Stimulated activated naive CD8-positive, alpha-beta T cell treated with anti-CD3 and anti-CD28 coated beads, Interleukin-15, Interleukin-2, amounts not matched to agents 100 U/mL and 50 U/mL, for 24 hours (primary cell): ENCODE data around the gene BSG.

ENCODE experiments used
- ATAC-seq: fragments of 150-1000 bp; cut with Tn5 transposase; one replicate; pipeline ENCODE4 v1.10.0; 2021
- DNase-seq: peaks from one replicate; pipeline ENCODE4 v3.0.0; 2021

Gene BSG

DNA sequence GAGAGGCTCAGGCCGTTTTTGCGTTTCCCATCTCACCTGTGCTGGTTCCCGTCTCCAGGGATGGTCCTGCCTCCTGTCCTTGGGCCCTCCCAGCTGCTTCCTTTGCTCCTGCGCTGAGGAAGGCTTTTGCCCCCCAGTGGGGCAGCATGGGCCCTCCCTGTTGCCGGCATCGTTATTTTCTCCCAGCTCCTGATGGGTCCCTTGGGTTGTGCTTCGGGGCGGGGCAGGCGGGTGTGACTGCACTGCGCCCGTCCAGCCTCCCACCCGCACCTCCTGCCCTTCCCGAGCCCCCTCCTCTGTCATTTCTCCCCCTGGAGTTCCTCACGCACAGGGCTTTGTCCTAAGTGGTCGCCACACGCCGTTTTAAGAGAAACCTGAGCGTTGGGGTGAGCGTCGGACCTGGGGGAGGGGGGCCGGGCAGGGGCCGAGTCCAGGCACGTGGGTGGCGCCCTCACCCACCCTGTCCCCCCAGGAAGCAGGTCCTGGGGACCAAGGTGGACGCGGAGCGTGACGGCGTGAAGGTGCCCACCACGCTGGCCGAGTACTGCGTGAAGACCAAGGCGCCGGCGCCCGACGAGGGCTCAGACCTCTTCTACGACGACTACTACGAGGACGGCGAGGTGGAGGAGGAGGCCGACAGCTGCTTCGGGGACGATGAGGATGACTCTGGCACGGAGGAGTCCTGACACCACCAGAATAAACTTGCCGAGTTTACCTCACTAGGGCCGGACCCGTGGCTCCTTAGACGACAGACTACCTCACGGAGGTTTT lies 31.3 kb upstream of the BSG start:
- DNase-seq (no peak), ATAC-seq (no peak)

- DNase-seq (no peak), ATAC-seq (no peak)
Observed at GRCh38 chr19:541699-542098, 30.7 kb upstream of the BSG start.

GRCh38 chr19:542173-542866 lies 30.1 kb upstream of the BSG start:
- ATAC-seq (no peak), DNase-seq (no peak)

GRCh38 chr19:543910-544608 lies 28.3 kb upstream of the BSG start, which contains the start of gene GZMM:
Gene GZMM (plus strand): TSS chr19:544053. CDS start chr19:544072, 19 bp downstream.
- ATAC-seq (peak; percentile 88), DNase-seq (peak; percentile 78)

GRCh38 chr19:547117-547516 lies 25.3 kb upstream of the BSG start:
- no peak for DNase-seq
- ATAC-seq, result no peak

DNA sequence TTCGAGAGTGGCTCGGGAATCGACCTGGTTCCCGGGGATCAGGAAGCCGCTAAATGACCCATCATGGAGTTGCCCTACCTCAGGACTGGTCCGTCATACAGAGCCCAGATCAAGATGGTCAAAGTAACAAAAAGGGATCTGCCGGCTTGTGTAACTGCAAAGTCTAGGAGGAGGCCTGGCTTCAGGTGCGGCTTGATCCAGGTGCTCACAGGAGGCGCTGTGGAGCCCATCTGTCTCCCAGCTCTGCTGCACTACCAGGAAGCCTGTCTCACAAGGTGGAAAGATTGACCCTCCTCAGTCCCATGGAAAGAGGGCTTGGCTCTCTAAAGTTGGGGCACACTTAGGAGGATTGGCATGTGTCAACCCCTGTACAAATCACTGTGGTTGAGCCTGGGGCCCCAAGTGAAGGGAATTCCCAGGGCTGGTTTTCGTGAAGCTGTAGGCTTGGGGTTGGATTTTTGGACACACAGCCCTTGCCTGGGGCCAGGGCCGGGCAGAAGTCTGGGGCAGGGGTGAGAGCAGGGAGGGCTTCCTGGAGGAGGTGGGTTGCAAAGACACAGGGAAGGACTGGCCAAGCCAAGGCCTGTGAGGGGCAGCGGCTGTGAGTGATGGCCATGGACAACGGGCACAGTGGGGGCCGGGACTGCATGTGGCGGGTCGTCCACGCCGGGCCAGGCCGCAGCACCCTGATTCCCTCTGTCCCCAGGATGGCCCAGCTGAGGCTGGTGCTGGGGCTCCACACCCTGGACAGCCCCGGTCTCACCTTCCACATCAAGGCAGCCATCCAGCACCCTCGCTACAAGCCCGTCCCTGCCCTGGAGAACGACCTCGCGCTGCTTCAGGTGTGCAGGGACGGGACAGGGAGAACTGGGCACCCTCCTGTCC lies 24.3 kb upstream of the BSG start:
- DNase-seq, result no peak
- ATAC-seq, result no peak

GRCh38 chr19:548886-549830 lies 23.2 kb upstream of the BSG start:
- DNase-seq (no peak), ATAC-seq (no peak)

DNA sequence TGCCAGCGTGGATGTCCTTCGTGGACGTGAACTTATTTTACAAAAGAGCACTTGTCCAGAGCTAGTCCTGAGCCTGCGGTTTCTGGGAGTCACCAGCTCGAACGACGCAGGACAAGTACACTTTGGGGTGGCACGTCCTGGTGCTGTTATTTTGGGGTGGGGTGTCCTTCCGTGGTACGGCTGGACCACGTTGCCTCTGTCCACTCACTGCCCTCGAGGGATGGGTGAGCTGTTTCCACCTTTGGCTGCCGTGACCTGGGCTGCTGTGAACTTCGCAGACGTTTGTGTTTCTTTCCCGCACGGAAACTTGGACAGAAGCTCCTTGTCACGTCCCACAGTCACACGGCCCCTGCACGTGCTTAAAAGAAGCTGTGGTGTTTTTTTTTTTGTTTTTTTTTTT lies 17.6 kb upstream of the BSG start:
- DNase-seq (no peak), ATAC-seq (no peak)

- ATAC-seq (no peak), DNase-seq (no peak)
Observed at GRCh38 chr19:555474-555808, 17.0 kb upstream of the BSG start.

DNA sequence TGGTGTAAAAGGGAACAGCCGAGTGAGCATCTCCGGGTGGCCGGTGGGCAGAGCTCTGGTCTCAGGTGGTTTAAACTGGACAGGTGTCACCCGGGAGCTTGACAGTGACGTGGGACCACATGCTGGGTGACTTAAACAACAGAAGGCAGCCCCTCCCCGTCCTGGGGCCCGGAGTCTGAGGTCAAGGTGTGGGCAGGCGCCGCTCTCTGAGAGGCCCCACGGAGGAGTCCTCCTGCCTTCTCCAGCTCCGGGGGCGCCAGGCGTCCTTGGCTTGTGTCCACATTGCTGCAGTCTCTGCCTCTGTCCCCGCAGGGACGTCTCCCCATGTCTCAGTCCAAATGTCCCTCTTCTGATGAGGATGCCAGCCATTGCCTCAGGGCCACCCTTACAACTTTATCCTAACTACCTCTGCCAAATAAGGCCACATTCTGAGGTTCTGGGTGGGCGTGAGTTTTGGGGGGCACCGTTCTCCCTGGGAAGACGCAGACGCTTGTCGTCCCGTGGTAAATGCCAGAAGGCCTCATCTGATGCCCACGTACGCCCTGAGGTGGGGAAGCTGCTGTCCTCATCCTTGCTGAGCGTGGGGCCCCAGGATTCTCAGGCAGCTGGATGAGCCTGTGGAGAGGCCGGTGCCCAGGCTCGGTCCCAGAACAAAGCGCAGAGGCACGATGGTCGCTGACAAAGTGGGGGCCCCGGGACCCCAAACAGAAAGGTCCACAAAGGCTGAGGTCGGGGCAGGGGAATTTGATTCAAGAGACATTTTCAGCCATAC lies 15.6 kb upstream of the BSG start:
- no peak for DNase-seq
- no peak for ATAC-seq

- no peak for ATAC-seq
- no peak for DNase-seq
Observed at GRCh38 chr19:558770-559439, 13.5 kb upstream of the BSG start.

DNA sequence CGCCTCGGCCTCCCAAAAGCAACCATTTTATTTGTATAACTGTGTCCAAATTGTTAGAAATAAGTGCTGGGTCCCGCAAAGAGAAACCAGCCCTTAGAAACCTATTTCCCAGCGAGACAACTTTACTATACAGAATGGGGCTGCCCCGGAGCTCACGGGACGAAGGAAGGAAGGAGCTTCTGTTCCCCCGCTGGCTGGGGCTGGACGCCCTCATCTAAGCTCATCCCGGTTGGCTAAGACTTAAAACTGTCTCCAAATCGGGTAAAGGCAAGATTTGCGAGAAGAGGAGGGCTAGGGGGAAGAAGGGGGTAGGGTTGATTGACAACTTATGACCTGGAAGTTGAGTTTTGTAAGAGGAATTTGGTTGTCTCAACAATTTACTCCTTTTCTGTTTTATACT lies 12.3 kb upstream of the BSG start:
- DNase-seq, result no peak
- no peak for ATAC-seq

DNA sequence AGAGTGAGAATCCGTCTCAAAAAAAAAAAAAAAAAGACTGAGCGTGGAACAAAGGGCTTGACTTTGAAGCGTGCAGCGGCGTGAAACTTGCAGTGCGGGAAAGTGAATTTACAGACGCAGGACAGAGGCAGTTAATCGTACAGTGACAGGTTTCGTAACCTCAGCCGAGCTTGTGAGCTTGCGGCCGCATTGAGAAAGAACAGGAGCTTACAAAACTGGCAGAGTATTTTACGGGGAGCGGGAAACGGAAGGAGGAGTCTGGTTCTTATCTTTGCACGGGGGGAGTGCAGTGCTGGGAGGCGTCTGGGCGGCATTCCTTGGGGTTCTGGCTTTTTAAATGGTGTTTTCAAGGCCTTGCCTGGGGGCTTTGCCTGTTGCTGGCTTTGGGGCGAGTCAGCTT lies 6.0 kb upstream of the BSG start:
- DNase-seq (no peak), ATAC-seq (no peak)

DNA sequence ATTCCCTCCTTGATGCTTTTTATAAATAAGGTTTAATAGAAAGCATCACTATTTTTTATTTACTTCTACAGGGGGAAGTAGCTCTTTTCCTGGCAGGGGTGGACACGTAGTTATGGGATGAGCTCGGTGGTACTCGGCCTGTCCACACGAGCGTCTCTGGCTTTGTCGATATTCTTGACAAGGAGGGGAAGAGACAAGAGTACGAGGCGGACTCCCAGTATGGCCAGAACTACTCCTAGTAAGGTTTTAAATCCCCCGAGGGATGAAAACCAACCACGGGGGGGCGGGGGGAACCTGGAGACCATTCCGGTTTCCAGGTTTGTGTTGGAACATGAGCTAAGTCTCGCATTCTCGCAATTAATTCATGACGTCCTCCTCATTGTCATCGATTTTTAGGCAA lies 5.6 kb upstream of the BSG start:
- no peak for ATAC-seq
- DNase-seq, result no peak

GRCh38 chr19:567296-567900 lies 5.0 kb upstream of the BSG start:
- ATAC-seq (no peak), DNase-seq (no peak)

GRCh38 chr19:570251-570686 lies 2.1 kb upstream of the BSG start:
- ATAC-seq (no peak), DNase-seq (no peak)

DNA sequence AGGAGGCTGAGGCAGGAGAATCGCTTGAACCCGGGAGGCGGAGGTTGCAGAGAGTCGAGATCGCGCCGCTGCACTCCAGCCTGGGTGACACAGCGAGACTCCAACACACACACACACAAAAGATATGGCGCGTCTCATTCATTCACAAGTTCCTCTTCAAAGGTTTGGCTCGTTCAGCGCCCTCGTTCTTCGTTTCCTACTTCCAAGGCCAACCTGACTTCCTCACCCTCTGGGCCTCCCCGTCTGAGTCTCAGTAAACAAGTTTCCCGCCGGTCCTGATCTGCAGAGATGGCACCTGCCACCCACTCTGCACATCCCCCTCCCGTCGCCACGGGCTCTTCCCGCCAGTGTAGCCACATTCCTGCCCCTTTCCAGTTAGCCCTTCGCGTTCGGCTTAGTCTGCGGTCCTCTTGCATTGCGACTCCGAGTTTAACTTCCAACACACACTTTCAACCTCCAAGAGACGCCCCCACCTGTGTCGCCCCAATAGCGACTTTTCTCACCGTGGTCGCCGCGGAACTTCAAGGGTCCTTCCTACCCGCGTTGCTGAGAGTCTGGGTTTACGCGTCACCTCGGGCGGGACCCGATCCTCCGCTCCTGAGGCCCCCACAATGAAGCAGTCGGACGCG lies 1.3 kb upstream of the BSG start:
- ATAC-seq, result peak; percentile 24
- peak; percentile 68 for DNase-seq

GRCh38 chr19:571566-571974 lies 826 bp upstream of the BSG start:
- ATAC-seq (no peak), DNase-seq (peak; percentile 40)
